HG03521 (cell line): ENCODE data around the gene CCL26.

Experiments used
- ATAC-seq: cut with Tn5 transposase; IDR thresholded peaks from one replicate; pipeline ENCODE4 v1.9.1; 2021; ENCODE audit warnings: mild to moderate bottlenecking, moderate library complexity; ENCODE audit not compliant: unreplicated experiment

CCL26 gene

GRCh38 chr7:75772081-75773077, at the start of gene CCL26:
Gene CCL26 (minus strand): TSS chr7:75772211. CDS start chr7:75772176, 35 bp downstream.
- no peak for ATAC-seq

- ATAC-seq: no peak
These were observed 48.7 kb upstream of the CCL26 start for GRCh38 chr7:75820688-75821087.

GRCh38 chr7:75819711-75820110, 47.7 kb upstream of the CCL26 start:
- ATAC-seq: no peak

GRCh38 chr7:75818472-75818871, 46.5 kb upstream of the CCL26 start:
- ATAC-seq: no peak

GRCh38 chr7:75817116-75817515, 45.1 kb upstream of the CCL26 start:
- no peak for ATAC-seq

GRCh38 chr7:75815418-75816064, 43.5 kb upstream of the CCL26 start:
- no peak for ATAC-seq

GRCh38 chr7:75814407-75814947, 42.5 kb upstream of the CCL26 start:
- ATAC-seq: no peak

GRCh38 chr7:75813781-75814236, 41.8 kb upstream of the CCL26 start, which contains the start of gene CCL24:
Gene CCL24 (minus strand): TSS chr7:75813806. CDS start chr7:75813715, 91 bp downstream.
- no peak for ATAC-seq

- no peak for ATAC-seq
These were observed 41.1 kb upstream of the CCL26 start for GRCh38 chr7:75813084-75813483.

GRCh38 chr7:75811894-75812678, 40.1 kb upstream of the CCL26 start:
- ATAC-seq: no peak

- no peak for ATAC-seq
These were observed 37.4 kb upstream of the CCL26 start for GRCh38 chr7:75809396-75809795.

GRCh38 chr7:75808106-75808505, 36.1 kb upstream of the CCL26 start:
- ATAC-seq: no peak

GRCh38 chr7:75807452-75807851, 35.4 kb upstream of the CCL26 start:
- no peak for ATAC-seq

GRCh38 chr7:75806560-75807307, 34.7 kb upstream of the CCL26 start:
- ATAC-seq: no peak

GRCh38 chr7:75804705-75805104, 32.7 kb upstream of the CCL26 start:
- ATAC-seq: no peak

- no peak for ATAC-seq
These were observed 32.0 kb upstream of the CCL26 start for GRCh38 chr7:75804004-75804403.

- no peak for ATAC-seq
These were observed 30.5 kb upstream of the CCL26 start for GRCh38 chr7:75802552-75802821.

GRCh38 chr7:75798770-75799169, 26.8 kb upstream of the CCL26 start:
- no peak for ATAC-seq

GRCh38 chr7:75796420-75796819, 24.4 kb upstream of the CCL26 start:
- no peak for ATAC-seq

- ATAC-seq: no peak
These were observed 23.8 kb upstream of the CCL26 start for GRCh38 chr7:75795831-75796285.
